ENCODE data around the gene SMPX.

The SMPX gene

DNA sequence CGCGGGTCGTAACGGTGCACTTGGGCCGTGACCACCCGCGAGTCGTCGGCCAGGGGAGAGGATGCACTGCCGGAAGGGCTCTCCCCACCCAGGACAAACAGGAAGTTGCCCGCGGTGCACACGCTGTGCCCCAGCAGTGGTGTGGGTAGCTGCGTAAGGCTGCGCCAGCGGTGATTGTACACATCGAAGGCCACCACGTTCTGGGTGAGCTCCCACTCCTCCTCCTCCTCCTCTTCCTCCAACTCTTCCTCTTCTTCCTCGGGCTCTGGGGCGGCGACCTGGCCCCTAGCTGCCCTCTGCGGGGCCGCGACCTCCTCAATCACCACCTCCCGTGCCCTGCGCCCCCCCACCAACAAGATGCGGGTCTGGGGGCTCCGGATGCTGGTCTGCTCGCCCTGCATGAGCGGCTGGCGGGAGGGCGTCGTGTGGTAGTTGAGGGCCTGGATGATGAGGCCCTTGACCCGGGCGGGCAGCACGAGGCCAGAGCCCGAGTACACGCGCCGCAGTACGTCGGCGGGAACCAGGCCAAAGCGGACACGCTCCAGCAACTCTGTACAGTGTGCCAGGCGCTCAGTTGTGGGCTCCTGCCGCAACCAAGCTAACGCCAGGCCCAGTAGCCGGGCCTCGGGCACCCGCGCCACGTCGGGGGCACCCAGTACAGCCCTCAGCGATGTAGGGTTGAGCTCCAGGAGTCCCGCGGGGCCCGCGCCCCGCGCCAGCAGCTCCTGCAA is 101.2 kb downstream of the SMPX start:
- DNase-seq = no peak
